Measurements from ENCODE around the gene KIRREL3.

Gene KIRREL3

DNA sequence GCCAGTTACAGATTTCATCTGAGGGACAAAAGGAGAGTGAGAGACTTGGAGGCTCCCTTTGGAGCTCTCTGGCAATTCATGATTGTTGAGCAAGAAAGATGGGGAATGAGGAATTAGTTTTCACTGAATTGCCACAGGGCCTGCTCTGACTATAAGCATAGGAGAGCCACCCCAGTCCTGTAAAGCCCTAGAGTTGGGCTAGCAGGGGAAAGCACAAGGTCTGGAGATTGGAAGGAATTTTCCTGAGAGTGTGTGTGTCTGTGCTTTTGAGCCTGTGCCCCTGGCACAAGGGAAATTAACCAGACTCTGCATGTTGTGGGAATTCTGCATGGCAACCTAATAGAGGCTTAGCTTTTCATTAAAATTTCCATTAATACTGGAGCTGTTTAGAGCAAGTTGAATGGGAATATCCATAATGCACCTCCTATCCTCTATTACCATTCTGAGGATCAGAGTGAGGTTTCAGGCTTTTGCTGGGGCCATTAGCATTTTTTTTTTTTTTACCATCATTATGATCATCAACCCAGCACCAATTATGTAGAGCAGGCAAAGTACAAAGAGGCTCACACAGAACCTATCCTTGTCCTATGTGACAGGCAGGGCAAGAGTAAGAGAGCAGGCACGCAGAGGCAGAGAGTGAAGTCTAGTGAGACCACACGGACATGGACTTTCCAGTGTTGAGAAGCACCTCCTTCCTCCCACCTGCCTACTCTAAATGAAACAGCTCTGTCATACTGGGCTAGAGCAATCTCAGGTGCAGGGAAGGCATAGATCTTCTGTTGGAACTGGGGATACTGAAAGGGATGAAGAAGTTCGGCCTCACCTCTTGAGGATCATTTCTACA lies 336.6 kb downstream of the KIRREL3 start:
- no peak for DNase-seq (ENCODE audit: low spot score)

DNA sequence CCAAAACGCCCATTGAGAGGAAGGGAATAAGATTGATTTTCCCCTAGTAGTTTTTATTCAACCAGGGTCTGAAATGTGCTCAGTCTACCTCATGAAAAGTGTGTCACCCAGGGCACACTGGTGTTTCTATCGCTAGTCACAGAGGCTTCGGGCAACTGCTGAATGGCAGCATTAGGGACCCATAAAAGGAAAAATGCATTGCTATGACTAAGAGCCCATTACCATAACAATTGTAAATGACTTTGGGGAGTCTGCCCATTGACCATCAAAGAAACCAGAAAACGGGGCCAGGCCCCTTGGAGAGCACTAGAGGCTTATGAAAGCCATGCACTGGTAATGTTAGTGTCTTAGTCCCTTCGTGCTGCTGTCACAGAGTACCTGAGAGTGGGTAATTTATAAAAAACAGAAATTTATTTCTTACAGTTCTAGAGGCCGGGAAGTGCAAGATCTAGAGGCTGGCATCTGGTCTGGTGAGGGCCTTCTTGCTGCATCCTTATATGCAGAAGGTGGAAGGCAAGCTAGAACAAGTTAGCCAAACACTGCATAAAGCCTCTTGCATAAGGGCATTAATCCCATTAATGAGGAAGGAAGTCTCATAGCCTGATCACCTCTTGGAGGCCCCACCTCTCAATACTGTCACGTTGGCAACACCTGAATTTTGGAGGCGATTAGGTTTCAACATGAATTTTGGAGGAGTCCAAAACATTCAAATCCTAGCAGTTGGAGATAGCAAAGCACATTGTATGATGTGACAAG lies 338.4 kb downstream of the KIRREL3 start:
- DNase-seq (ENCODE audit: low spot score), result no peak

DNA sequence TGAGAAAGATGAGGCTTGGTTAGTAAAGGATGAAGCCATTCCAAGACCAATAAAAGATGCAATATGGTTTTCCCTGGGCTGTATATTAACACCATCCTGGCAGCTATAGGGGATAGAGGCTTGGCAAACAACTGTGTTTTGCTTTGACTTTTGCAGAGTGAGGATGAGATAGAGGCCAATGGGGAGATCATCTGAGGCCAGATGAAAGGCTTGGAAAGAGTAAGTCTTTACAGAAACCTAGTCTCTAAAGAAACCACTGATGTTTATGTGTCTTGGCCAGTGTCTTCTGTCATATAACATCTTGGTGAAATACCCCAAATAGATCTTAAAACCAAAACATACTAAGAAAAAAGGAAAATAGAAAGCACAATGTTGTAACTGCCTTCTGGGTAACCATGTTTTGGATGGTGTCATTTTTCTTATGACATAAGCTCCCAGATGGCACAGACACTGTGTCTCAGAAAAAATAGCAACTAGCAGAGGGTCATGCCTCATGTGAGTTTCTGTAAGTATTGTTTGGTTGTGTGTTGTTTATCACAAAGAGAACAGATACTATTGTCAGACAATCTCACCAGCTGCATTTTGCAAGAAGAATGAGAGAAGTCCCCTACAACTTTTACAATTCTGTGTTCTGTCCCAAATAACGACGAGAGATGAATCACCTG lies 339.7 kb downstream of the KIRREL3 start:
- no peak for DNase-seq (ENCODE audit: low spot score)

DNA sequence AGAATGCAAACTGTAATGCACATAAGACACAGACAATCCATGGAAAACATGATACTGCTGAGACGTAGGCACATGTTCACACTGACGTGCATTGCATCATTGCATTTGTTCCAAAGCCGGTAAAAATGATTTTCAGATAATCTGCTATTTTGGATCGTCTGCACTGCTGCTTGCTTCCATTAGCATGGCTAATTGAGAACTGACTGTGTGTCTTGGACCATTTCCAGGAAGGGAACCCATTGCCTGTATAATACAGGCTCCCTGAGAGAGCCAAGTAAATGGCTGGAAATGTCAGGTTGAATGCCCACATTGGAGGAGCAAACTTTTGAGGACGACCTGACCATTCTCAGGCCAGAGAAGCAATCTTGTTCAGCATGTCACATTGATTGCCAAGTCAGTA lies 340.2 kb downstream of the KIRREL3 start:
- DNase-seq (ENCODE audit: low spot score), result no peak

DNA sequence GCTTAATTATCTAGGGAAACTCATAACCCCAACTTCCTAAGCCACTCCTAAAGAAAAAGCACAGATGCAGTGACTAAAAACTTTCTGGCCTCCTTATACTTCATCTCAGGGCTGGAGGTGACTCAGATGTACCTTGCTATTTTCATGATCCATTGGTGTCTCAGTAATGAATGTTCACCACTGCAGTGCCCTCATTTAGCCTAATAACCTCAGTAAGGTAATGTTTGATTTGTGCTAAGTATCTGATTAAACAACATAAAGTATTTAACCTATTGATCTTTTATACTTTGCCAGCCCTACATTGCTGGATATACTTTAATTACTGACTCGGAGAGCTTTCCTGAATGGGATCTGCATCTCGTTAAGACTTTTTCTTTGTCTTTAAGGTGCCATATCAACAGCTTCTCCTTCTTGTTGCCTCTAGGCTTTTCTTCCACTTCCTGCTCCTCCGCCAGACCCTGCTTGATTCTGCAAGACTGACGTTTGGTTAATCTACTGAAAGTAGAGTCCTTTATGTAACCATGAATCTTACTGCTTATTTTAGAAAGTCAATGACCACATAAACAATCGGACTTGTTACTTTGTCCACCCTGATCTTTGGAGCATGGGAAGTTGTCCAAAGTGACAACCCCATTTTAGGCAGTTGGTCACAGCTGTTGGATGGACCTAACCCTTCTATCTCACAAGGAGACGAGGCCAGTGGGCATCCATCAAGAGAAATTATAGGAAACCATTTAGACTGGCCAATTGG lies 342.1 kb downstream of the KIRREL3 start:
- no peak for DNase-seq (ENCODE audit: low spot score)

DNA sequence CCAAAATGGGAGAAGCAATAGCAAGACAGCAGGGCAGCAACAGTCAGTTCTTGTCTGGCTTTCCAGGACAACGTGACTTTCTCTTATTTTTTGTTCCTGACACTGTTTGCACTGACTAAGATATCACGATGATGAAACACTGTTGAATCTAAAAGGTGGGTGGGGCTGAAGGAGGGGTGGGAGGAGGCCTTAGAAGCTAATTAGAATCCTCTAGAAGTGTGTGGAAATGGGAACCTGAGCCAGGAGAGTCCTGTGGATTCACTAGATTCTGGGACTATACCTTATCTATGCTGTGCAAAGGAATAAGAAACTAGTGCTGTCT lies 344.8 kb downstream of the KIRREL3 start:
- DNase-seq (ENCODE audit: low spot score), result no peak

DNA sequence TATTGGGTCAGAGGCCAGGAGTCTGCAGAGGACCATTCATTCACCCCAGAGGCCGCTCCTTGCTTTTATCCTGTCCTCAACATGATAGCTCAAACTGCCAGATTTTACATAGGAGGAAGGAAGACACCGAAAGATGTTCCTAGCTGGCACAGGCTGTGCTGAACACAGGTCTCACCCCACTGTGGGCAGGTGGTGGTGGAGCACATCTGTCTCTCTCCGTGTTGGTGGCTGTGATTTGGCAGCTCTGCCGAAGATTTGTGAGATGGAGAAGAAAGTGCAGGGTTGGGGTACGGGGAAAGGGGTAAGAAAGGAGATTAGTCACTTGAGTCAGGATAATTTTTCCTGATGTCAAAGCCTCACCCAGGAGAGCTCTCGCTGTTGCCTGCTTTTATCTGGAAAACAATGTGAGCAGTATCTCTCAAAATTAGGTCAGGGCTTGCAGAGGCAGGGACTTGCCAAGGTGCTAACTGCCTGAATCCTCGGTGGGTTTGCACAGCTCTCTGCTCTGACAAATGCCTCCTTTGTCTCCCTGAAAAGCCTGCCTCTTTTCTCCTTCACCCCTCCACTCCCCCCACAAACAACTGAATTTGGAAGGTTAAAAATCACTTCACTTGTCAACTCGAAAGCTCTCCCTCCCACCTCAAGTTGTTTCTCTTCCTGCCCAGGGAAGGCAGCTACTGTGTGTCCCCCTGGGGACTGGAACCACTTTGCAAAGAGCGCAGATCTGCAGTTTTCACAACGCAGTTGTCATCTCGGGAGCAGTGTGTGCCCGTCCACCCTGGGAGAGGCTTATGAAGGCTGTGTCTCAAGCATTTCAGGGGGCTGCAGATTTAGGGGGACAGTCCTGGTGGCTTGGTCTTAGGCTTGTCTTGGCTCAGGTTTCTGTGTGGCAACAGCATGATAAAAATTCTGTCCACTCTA lies 345.4 kb downstream of the KIRREL3 start:
- no peak for DNase-seq (ENCODE audit: low spot score)

DNA sequence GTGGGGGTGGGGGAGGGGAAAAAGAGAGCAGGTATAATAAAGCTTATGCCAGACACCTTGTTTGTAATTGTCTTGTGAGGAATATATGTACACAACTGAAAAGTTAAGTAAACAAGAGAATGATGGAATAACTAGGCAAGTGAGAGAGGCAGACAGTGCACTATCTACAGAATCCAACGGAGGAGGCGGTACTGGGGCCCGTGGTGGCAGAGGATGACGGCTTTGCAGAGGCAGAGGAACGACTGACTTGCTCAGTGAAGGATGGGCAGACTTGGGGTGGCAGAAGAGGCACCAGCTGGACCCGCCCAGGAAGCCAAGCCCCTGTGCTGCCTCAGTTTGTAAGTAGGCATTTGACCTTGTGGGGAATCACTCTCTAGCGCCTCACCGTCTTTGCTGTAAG lies 347.5 kb downstream of the KIRREL3 start:
- no peak for DNase-seq (ENCODE audit: low spot score)

DNA sequence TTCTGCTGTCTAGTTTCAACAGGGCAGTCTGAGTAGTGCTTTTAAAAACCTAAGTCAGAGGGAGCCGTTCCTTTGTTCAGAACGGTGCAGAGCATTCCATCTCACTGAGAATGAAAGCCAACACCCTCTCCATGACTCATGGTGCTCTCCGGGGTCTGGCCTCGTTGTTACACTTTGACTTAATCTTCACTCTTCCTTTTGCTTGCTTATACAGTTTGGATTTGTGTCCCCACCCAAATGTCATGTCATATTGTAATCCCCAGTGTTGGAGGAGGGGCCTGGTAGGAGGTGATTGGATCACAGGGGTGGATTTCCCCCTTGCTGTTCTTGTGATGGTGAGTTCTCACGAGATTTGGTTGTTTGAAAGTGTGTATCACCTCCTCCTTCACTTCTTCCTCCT lies 352.8 kb downstream of the KIRREL3 start:
- DNase-seq (ENCODE audit: low spot score), result no peak

DNA sequence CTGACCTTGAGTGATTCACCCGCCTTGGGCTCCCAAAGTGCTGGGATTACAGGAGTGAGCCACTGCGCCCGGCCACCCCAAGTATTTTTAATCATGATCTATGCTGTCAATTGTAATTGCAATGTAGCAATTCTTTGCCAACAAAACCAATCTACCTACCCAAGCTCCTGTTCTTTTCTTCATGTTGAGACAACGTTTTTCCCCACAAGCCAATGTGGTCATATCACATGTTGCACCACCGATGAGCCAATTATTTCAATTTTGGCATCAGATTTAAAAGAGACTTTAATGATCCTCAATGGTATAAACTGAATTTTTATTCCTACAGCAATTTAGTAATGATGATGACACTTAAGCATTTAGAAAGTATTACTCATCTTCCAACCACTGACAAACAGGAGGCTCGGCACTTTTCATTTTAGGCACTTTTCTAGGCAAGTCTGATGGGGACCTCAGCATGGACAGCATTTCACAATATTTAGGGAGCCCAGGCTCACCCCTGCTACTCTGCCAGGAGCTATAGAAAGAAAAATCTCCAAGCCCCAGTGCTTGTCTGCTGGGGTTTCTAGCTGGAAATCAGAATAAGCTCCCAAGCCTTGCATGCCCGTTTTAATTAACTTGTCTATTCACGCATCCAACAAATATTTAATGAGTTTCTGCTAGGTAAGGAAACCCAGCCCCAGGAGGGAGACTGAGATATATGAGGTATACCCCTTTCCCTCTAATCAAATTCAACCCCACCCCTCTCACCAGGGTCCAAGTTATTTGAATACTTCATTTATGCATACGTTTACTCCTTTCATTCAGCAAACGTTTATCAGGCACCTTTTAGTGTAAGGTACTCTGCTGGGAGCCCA lies 353.6 kb downstream of the KIRREL3 start:
- no peak for DNase-seq (ENCODE audit: low spot score)

DNA sequence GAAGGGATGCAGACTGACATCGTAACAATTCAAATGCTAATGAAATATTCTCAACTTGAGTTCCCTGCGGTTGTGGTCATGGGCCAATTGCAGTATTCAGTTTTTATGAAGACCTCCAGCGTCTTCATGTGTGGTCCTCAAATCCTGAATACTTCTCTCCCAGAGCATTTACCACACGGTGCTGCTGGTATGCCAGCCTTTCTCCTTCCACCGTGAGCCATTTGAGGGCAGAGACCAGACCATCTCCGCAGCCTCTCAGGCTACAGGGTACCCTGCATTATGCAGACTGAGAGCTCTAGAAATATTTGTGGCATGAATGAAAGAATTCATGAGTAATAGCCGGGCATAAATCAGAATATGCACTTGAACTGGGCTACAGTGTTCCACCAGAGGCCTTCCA lies 355.4 kb downstream of the KIRREL3 start:
- DNase-seq (ENCODE audit: low spot score), result no peak

DNA sequence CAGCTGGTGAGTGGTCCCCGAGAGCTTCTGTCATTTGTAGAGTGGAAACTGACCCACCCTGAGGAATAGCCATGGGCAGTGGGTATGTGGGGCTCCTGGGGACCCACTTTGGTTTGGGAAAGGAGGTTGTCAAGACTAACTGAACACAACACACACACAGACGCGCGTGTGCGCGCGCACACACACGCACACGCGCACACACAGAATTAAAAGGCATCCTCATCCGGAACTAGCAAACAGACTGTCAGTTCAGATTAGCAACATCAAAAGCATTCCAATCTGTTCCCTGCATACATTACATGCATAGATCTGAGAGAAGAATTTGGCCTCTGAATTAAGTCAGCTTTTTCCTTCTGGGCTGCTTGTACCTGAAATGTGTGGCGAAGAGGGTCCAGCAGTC lies 360.4 kb downstream of the KIRREL3 start:
- DNase-seq (ENCODE audit: low spot score), result no peak

DNA sequence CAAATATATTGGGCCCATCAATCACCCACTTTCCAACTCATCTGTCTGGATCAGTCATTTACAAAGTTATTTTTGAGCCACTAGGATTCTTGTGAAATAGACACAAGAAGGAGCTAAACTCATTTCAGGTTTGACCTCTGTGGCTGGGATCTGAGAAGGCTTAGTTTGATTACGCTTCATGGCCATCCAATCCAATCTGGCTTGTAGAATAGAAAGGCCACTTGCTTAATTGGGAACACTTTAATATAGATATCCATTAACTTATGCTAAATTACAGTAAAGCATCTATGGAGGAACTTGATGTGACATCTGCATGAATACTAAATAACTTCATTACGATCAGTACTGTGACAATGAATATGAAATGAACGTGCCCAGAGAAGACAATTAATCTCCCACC lies 360.9 kb downstream of the KIRREL3 start:
- DNase-seq (ENCODE audit: low spot score), result no peak

DNA sequence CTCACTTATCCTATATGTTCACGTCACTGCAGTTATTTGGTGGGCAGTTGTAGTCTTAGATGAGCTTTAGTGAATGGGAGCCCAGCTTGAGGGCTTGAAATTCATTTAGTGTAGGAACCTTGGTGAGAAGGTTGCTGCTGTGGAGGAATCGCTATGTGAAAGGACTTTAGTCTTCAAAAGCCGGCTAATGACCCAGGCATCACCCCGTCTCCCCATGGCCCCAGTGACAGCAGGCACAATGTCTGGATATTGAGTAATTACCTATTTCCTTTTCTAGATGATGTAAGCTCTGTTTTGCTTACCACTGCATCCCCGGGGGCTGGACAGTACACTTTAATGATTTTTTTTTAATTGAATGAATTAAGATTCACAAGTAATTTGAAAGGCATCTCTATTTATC lies 361.9 kb downstream of the KIRREL3 start:
- DNase-seq (ENCODE audit: low spot score), result no peak

DNA sequence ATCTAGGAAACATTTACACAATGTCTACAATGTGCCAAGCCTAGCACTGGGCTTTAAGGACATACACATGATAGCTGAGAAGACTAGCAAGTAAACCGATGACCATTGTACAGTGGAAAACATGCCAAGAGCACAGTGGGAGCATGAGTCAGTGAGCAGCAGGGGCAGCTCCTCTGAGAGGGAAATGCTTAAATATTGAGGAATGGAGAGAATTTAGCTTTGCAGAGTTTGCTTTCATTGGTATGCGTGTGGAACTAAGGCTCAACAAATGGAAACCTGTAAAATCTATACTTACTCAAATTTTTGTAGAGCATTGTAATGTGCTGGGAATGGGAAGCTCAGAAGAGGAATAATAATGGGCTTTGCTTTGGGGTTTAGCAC lies 362.8 kb downstream of the KIRREL3 start:
- DNase-seq (ENCODE audit: low spot score), result no peak

DNA sequence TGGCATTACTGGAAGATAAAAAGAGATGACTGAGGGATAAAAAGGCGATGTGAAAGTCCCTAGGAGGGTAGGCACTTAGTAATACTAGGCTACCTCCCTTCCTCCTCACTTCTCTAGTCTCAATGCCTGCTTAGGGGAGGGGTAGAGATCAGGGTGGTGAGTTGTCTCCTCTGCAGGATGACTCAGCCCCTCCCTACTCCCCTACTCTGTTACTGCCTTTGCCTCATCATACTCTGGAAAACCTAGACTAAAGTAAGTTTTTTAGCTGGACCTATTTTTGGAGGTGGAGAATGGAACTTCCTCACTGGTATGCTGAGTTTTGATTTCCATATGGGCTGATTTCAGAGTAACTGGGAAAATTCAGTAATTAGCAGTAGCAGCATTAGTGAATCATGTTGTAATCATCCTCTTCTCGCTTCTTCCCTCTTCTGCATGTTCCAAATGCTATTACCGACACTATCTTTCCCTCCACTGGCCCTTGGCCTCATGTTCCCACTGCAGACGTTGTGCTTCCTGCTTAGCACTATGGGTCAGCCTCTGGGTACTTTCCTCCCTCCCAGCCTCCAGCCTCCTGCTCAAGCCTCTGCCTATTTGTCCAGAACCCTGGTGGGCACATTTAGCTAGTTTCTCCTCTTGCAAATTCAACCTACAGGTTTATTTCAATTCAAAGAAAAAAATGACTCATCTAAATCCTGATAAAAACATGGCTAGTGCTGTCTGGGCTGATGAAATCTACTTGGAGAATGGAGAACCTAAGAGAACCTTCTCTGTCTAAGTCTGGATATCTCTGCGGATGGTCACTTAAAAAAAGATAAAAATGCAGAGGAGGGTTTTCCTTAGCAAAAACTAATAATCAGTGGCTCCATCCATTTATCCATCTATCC lies 363.4 kb downstream of the KIRREL3 start:
- no peak for DNase-seq (ENCODE audit: low spot score)

DNA sequence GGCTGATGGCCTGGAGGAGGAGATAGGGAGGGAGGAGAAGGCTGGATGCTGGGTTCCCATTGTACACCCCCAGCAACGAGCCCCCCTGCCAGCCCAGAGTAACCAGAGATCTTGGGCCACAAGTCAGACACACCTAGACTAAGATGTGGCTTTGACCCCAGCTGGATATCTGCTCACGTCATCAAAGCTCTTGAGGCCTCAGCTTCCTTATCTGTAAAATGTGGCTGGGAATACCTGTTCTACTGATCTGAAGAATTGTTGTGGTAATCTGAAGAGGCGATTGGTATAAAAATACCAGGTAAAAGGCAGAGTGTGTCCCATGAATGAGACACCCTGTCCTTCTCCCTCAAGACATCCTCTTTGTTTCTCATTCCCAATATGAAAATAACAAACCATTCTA lies 365.1 kb downstream of the KIRREL3 start:
- no peak for DNase-seq (ENCODE audit: low spot score)

DNA sequence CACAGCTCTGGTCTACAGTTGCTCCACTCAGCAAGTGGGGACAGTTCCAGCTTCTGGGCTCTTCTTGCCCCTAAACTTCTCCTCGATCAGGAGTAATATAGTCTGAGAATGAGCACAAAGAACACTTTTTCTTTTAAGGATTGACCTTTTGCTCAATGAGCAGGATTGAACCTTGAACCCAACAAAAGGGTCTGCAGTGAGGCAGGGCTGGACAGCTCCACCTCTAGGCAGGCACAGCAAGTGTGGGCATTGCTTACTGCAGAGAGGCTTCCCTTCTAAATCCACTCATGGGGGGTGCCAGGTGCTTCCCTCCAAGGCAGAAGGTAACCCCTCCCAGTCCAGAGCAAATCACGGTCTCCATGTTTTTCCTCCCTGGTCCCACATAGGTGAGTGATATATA lies 365.6 kb downstream of the KIRREL3 start:
- peak; percentile 12 for DNase-seq (ENCODE audit: low spot score)

DNA sequence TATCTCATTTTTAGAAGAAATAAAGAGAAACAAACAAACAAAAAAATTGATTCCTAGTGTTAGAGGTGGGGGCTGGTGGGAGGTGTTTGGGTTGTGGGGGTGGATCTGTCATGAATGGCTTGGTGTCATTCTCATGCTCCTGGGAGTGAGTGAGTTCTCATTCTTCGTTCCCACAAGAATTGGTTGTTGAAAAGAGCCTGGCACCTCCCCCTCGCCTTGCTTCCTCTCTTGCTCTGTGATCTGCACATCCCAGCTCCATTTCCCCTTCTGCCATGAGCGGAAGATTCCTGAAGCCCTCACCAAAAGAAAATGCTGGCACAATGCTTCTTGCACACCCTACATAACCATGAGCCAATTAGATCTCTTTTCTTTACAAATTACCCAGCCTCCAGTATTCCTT lies 367.2 kb downstream of the KIRREL3 start:
- DNase-seq (ENCODE audit: low spot score), result no peak
